ENCODE results near the gene JOSD1. TPM values are rescaled to one million over a fixed set of nuclear protein-coding genes. Genes with fewer than 3 reads are reported as not detected.

The JOSD1 gene
- total and polyA plus RNA-seq, 4 donors: 3.4 to 20.6 (median 14.7) TPM

GRCh38 chr22:38710866-38711265 lies 10.1 kb upstream of the JOSD1 start:
- 88% methylated on average over 3 of the region's 3 CpGs for WGBS
- Histone ChIP-seq H3K4me1 (ENCODE audit: control insufficient read depth in 4 of 4, insufficient read depth in 4 of 4, low read length in 3 of 4) (peaks cover 0 to 21% (median 14%) of the 10 kb centered on the region in 4 donors), H3K27ac (ENCODE audit: low read depth in 1 of 2, low read length in 2 of 2) (no peak overlapping the region), H3K9me3 (ENCODE audit: control insufficient read depth in 4 of 4, low read length in 3 of 4) (no peaks in the 10 kb centered on the region), H3K9ac (ENCODE audit: low read depth in 1 of 2, low read length in 2 of 2) (no peak overlapping the region), H3K36me3 (ENCODE audit: control insufficient read depth in 4 of 4, insufficient read depth in 3 of 4, low read depth in 1 of 4, low read length in 3 of 4) (peaks cover 0 to 9% (median 4%) of the 10 kb centered on the region in 4 donors), H3K27me3 (ENCODE audit: control insufficient read depth in 4 of 4, insufficient read depth in 4 of 4, low read length in 3 of 4) (no peaks in the 10 kb centered on the region), H3K4me3 (ENCODE audit: low read depth in 1 of 3, low read length in 3 of 3) (no peak overlapping the region)
- DNase-seq (ENCODE audit: low spot score): no peak
- TF ChIP-seq SP1 (IDR thresholded peaks at IDR 0.05): no peak
- no peak for TF ChIP-seq HNF4A (conservative IDR thresholded peaks at IDR 0.05)

- Histone ChIP-seq H3K9me3 (ENCODE audit: control insufficient read depth in 4 of 4, low read length in 3 of 4) (no peaks in the 10 kb centered on the region), H3K4me1 (ENCODE audit: control insufficient read depth in 4 of 4, insufficient read depth in 4 of 4, low read length in 3 of 4) (peaks cover 0 to 21% (median 14%) of the 10 kb centered on the region in 4 donors), H3K27me3 (ENCODE audit: control insufficient read depth in 4 of 4, insufficient read depth in 4 of 4, low read length in 3 of 4) (no peaks in the 10 kb centered on the region), H3K4me3 (ENCODE audit: low read depth in 1 of 3, low read length in 3 of 3) (no peak overlapping the region), H3K9ac (ENCODE audit: low read depth in 1 of 2, low read length in 2 of 2) (no peak overlapping the region), H3K36me3 (ENCODE audit: control insufficient read depth in 4 of 4, insufficient read depth in 3 of 4, low read depth in 1 of 4, low read length in 3 of 4) (peaks cover 0 to 6% (median 3%) of the 10 kb centered on the region in 4 donors), H3K27ac (ENCODE audit: low read depth in 1 of 2, low read length in 2 of 2) (no peak overlapping the region)
- WGBS: 95% methylated on average over 3 of the region's 3 CpGs
- TF ChIP-seq TAF1 (conservative IDR thresholded peaks at IDR 0.05): no peak
- no peak for TF ChIP-seq CTCF (IDR thresholded peaks at IDR 0.05; ENCODE audit: low read depth, low read length, missing input control)
- no peak for TF ChIP-seq YY1 (IDR thresholded peaks at IDR 0.05)
- no peak for TF ChIP-seq SP1 (IDR thresholded peaks at IDR 0.05)
- TF ChIP-seq JUND (IDR thresholded peaks at IDR 0.05): no peak
- no peak for TF ChIP-seq MAX (IDR thresholded peaks at IDR 0.05)
- TF ChIP-seq HNF4G (IDR thresholded peaks at IDR 0.05): no peak
- no peak for TF ChIP-seq GABPA (IDR thresholded peaks at IDR 0.05 in 1 of 2, conservative IDR thresholded peaks at IDR 0.05 in 1 of 2)
- TF ChIP-seq NR2F2 (IDR thresholded peaks at IDR 0.05): no peak
- no peak for DNase-seq (ENCODE audit: low spot score)
Observed at GRCh38 chr22:38710351-38710750, 9.6 kb upstream of the JOSD1 start.

- Histone ChIP-seq H3K9me3 (ENCODE audit: control insufficient read depth in 4 of 4, low read length in 3 of 4) (no peaks in the 10 kb centered on the region), H3K27ac (ENCODE audit: low read depth in 1 of 2, low read length in 2 of 2) (no peak overlapping the region), H3K4me1 (ENCODE audit: control insufficient read depth in 4 of 4, insufficient read depth in 4 of 4, low read length in 3 of 4) (peaks cover 0 to 29% (median 18%) of the 10 kb centered on the region in 4 donors), H3K9ac (ENCODE audit: low read depth in 1 of 2, low read length in 2 of 2) (no peak overlapping the region), H3K4me3 (ENCODE audit: low read depth in 1 of 3, low read length in 3 of 3) (no peak overlapping the region), H3K36me3 (ENCODE audit: control insufficient read depth in 4 of 4, insufficient read depth in 3 of 4, low read depth in 1 of 4, low read length in 3 of 4) (peaks cover 0 to 6% (median 3%) of the 10 kb centered on the region in 4 donors), H3K27me3 (ENCODE audit: control insufficient read depth in 4 of 4, insufficient read depth in 4 of 4, low read length in 3 of 4) (no peaks in the 10 kb centered on the region)
- no peak for DNase-seq (ENCODE audit: low spot score)
- TF ChIP-seq REST (IDR thresholded peaks at IDR 0.05) (no peak), HNF4A (conservative IDR thresholded peaks at IDR 0.05) (no peak), JUND (IDR thresholded peaks at IDR 0.05) (no peak), SP1 (IDR thresholded peaks at IDR 0.05) (no peak), EGR1 (IDR thresholded peaks at IDR 0.05; ENCODE audit: low read depth in 2 of 2) (no peak), CTCF (IDR thresholded peaks at IDR 0.05; ENCODE audit: low read depth, low read length, missing input control) (no peak), NR2F2 (IDR thresholded peaks at IDR 0.05) (no peak)
- 93% methylated on average over 3 of the region's 3 CpGs for WGBS
Observed at GRCh38 chr22:38709306-38709705, 8.6 kb upstream of the JOSD1 start.

Data from liver (tissue), 9 donors.